ENCODE measurements around the gene CLK4. TPM values are rescaled to one million over a fixed set of nuclear protein-coding genes. Genes with fewer than 3 reads are reported as not detected.

CLK4 gene
- total and polyA plus RNA-seq, 2 of the 8 experiments (the other 6 are each of a cell fraction or from before 2014, with no cell fraction given): 8.1 to 12.6 TPM

- TF ChIP-seq SP2 (IDR thresholded peaks at IDR 0.05; ENCODE audit: low read length): no peak
- no peak for TF ChIP-seq SP4 (IDR thresholded peaks at IDR 0.05; ENCODE audit: low read length)
- no peak for TF ChIP-seq SP1 (IDR thresholded peaks at IDR 0.05; ENCODE audit: low read depth, low read length)
- TF ChIP-seq USF2 (IDR thresholded peaks at IDR 0.05; ENCODE audit: low read length): no peak
- TF ChIP-seq POLR2AphosphoS5 (IDR thresholded peaks at IDR 0.05; ENCODE audit: low read depth, low read length): no peak
- no peak for TF ChIP-seq CBX8 (IDR thresholded peaks at IDR 0.05; ENCODE audit: borderline replicate concordance, low read depth, low read length)
Observed at GRCh38 chr5:178667101-178667500, 40.3 kb upstream of the CLK4 start (continued).

Data from H1 (cell line).